SK-N-SH treated with all-trans-retinoic acid at 6 μM for 48 hours (cell line): ENCODE results near the gene GCC1.
A peak's percentile ranks its signal among the peaks of the same experiment; 100 is the strongest.

ENCODE experiments used
- ATAC-seq: fragments of 200-7000 bp; cut with Tn5 transposase; 3 replicates; pipeline ENCODE4 v1.9.1; 2020; ENCODE audit warnings: mild to moderate bottlenecking, moderate library complexity
- ARNTL ChIP-seq: fragments of 450-650 bp; formaldehyde crosslinking; IDR thresholded peaks from 2 replicates; pipeline ENCODE4 v1.5.0; 2020; ENCODE audit warnings: low read depth, mild to moderate bottlenecking, moderate library complexity, borderline replicate concordance
- BACH2 ChIP-seq: fragments of 250-450 bp; sonication (Bioruptor Pico); IDR thresholded peaks from 2 replicates; pipeline ENCODE4 v1.9.0; 2021; ENCODE audit warnings: mild to moderate bottlenecking, borderline replicate concordance
- CREB5 ChIP-seq: fragments of 250-450 bp; sonication (Bioruptor Pico); IDR thresholded peaks from 2 replicates; pipeline ENCODE4 v1.5.1; 2020; ENCODE audit warnings: low read depth, mild to moderate bottlenecking, moderate library complexity
- CSDC2 ChIP-seq: fragments of 250-450 bp; sonication (Bioruptor Pico); IDR thresholded peaks from 2 replicates; pipeline ENCODE4 v1.5.0; 2020; ENCODE audit warnings: mild to moderate bottlenecking, moderate library complexity
- CSRNP3 ChIP-seq: fragments of 250-450 bp; sonication (Bioruptor Pico); IDR thresholded peaks from 2 replicates; pipeline ENCODE4 v1.5.1; 2021; ENCODE audit warnings: mild to moderate bottlenecking, moderate library complexity
- ESRRG ChIP-seq: fragments of 250-450 bp; sonication (Bioruptor Pico); IDR thresholded peaks from 2 replicates; pipeline ENCODE4 v1.6.1; 2021; ENCODE audit warnings: mild to moderate bottlenecking
- GLIS3 ChIP-seq: fragments of 250-450 bp; sonication (Bioruptor Pico); IDR thresholded peaks from 2 replicates; pipeline ENCODE4 v1.5.0; 2020; ENCODE audit warnings: mild to moderate bottlenecking, moderate library complexity
- ISL1 ChIP-seq: fragments of 250-450 bp; sonication (Bioruptor Pico); IDR thresholded peaks from 2 replicates; pipeline ENCODE4 v2.1.2; 2022; ENCODE audit warnings: mild to moderate bottlenecking, moderate library complexity
- OSR1 ChIP-seq: fragments of 250-450 bp; sonication (Bioruptor Pico); IDR thresholded peaks from 2 replicates; pipeline ENCODE4 v1.8.0; 2022; ENCODE audit warnings: moderate library complexity, mild to moderate bottlenecking, inconsistent platforms
- PATZ1 ChIP-seq: fragments of 250-450 bp; sonication (Bioruptor Pico); IDR thresholded peaks from 2 replicates; pipeline ENCODE4 v1.8.0; 2020; ENCODE audit warnings: mild to moderate bottlenecking, moderate library complexity, borderline replicate concordance
- POU6F1 ChIP-seq: fragments of 250-450 bp; sonication (Bioruptor Pico); IDR thresholded peaks from 2 replicates; pipeline ENCODE4 v1.8.0; 2021; ENCODE audit warnings: low read depth, mild to moderate bottlenecking, moderate library complexity, borderline replicate concordance
- PPARA ChIP-seq: fragments of 250-450 bp; sonication (Bioruptor Pico); IDR thresholded peaks from 2 replicates; pipeline ENCODE4 v1.5.0; 2020; ENCODE audit warnings: mild to moderate bottlenecking, borderline replicate concordance
- RARB ChIP-seq: fragments of 250-450 bp; sonication (Bioruptor Pico); IDR thresholded peaks from 2 replicates; pipeline ENCODE4 v1.8.0; 2021; ENCODE audit warnings: mild to moderate bottlenecking, moderate library complexity
- SNAI2 ChIP-seq: fragments of 250-450 bp; sonication (Bioruptor Pico); IDR thresholded peaks from 2 replicates; pipeline ENCODE4 v1.5.0; 2020; ENCODE audit warnings: mild to moderate bottlenecking, moderate library complexity
- TCF4 ChIP-seq: fragments of 250-450 bp; sonication (Bioruptor Pico); IDR thresholded peaks from 2 replicates; pipeline ENCODE4 v1.8.0; 2021; ENCODE audit warnings: mild to moderate bottlenecking, moderate library complexity, borderline replicate concordance
- TOX ChIP-seq: fragments of 250-450 bp; sonication (Bioruptor Pico); IDR thresholded peaks from 2 replicates; pipeline ENCODE4 v1.8.0; 2021; ENCODE audit warnings: mild to moderate bottlenecking, moderate library complexity, borderline replicate concordance
- TSHZ2 ChIP-seq: fragments of 250-450 bp; sonication (Bioruptor Pico); IDR thresholded peaks from 2 replicates; pipeline ENCODE4 v1.5.0; 2020; ENCODE audit warnings: mild to moderate bottlenecking, moderate library complexity
- ZC3H10 ChIP-seq: fragments of 250-450 bp; sonication (Bioruptor Pico); IDR thresholded peaks from 2 replicates; pipeline ENCODE4 v1.5.1; 2021; ENCODE audit warnings: mild to moderate bottlenecking, moderate library complexity
- ZFP3 ChIP-seq: fragments of 250-450 bp; sonication (Bioruptor Pico); IDR thresholded peaks from 2 replicates; pipeline ENCODE4 v1.5.0; 2020; ENCODE audit warnings: mild to moderate bottlenecking, moderate library complexity
- ZFP30 ChIP-seq: fragments of 450-650 bp; formaldehyde crosslinking; IDR thresholded peaks from 2 replicates; pipeline ENCODE4 v1.5.0; 2022; ENCODE audit warnings: mild to moderate bottlenecking, moderate library complexity
- ZNF565 ChIP-seq: fragments of 450-650 bp; formaldehyde crosslinking; conservative IDR thresholded peaks from 2 replicates; pipeline ENCODE4 v1.5.0; 2020; ENCODE audit warnings: low read depth, mild to moderate bottlenecking, moderate library complexity
- ZNF70 ChIP-seq: fragments of 450-650 bp; formaldehyde crosslinking; IDR thresholded peaks from 2 replicates; pipeline ENCODE4 v1.5.0; 2020; ENCODE audit warnings: mild to moderate bottlenecking, moderate library complexity
- ZNF8 ChIP-seq: fragments of 450-650 bp; formaldehyde crosslinking; IDR thresholded peaks from 2 replicates; pipeline ENCODE4 v1.5.0; 2020; ENCODE audit warnings: mild to moderate bottlenecking, moderate library complexity

The GCC1 gene

DNA sequence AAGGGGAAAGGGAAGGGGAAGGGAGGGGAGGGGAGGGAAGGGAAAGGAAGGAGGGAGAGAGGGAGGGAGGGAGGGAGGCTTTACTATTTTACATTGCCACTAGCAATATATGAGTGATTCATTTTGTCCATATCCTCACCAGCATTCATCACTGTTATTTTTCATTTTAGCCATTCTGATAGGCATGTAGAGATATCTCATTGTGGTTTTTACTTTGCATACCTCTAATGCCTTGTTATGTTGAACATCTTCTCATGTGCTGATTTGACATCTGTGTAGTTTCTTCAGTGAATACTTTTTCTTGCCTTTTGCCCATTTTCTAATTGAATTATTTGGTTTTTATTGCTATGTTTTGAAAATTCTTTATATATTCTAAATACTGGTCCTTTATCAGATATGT, 52.7 kb downstream of the GCC1 start:
- ATAC-seq: peak; percentile 57

More for the DNA sequence above, 52.7 kb downstream of the GCC1 start:
- TF ChIP-seq ISL1 (CRISPR knock-in tag) (peak; percentile 72), RARB (no peak), CREB5 (CRISPR knock-in tag) (no peak), ZNF8 (CRISPR knock-in tag) (no peak), CSRNP3 (CRISPR knock-in tag) (no peak), ARNTL (CRISPR knock-in tag) (no peak), PATZ1 (no peak), ZFP3 (CRISPR knock-in tag) (no peak), ESRRG (CRISPR knock-in tag) (no peak), POU6F1 (CRISPR knock-in tag) (no peak), GLIS3 (CRISPR knock-in tag) (no peak), ZFP30 (no peak), TSHZ2 (CRISPR knock-in tag) (no peak), SNAI2 (no peak), ZNF565 (no peak), ZC3H10 (CRISPR knock-in tag) (no peak), BACH2 (CRISPR knock-in tag) (no peak), TOX (CRISPR knock-in tag) (no peak), CSDC2 (CRISPR knock-in tag) (peak; percentile 56; the same call in 1 of the 2 replicates), PPARA (CRISPR knock-in tag) (no peak), TCF4 (CRISPR knock-in tag) (0 out of 2 replicates have a peak, but pooled peaks have one; percentile 12), OSR1 (no peak), ZNF70 (CRISPR knock-in tag) (no peak)
